Measurements from ENCODE around the gene GMDS. TPM values are rescaled to one million over a fixed set of nuclear protein-coding genes. Genes with fewer than 3 reads are reported as not detected.

The GMDS gene
- total RNA-seq, 1 experiment from 2014 or later = 35.0 TPM

- H3K36me3 Mint-ChIP-seq = peaks cover 11% of the 10 kb centered on the region
- ChIA-PET CTCF (no interaction called here), POLR2A (no interaction called here)
- H3K27ac Mint-ChIP-seq = no peak overlapping the region
- no peaks in the 10 kb centered on the region; the same call in 1 of the 2 replicates for H3K27me3 Mint-ChIP-seq (ENCODE audit: low read depth)
- no peak overlapping the region for H3K4me3 Mint-ChIP-seq
- DNase-seq (ENCODE audit: low spot score) (no peak), ATAC-seq (no peak)
- TF ChIP-seq ETV6 (CRISPR knock-in tag; IDR thresholded peaks at IDR 0.05) (no peak), AR (CRISPR knock-in tag; IDR thresholded peaks at IDR 0.05) (no peak), E2F1 (CRISPR knock-in tag; IDR thresholded peaks at IDR 0.05) (no peak), SP1 (CRISPR knock-in tag; conservative IDR thresholded peaks at IDR 0.05) (no peak), ZNF219 (CRISPR knock-in tag; IDR thresholded peaks at IDR 0.05; ENCODE audit: borderline replicate concordance) (no peak), ERG (CRISPR knock-in tag; IDR thresholded peaks at IDR 0.05) (no peak), AFF4 (CRISPR knock-in tag; IDR thresholded peaks at IDR 0.05; ENCODE audit: borderline replicate concordance) (no peak), ZNF263 (CRISPR knock-in tag; IDR thresholded peaks at IDR 0.05; ENCODE audit: low read depth) (no peak)
- H3K4me1 Mint-ChIP-seq = peaks cover 13% of the 10 kb centered on the region
- H3K9me3 Mint-ChIP-seq = peaks cover 11% of the 10 kb centered on the region
These were observed 72.0 kb downstream of the GMDS start for GRCh38 chr6:2173203-2173961.

GRCh38 chr6:2171728-2172127 is 73.7 kb downstream of the GMDS start:
- Mint-ChIP-seq H3K4me3 (no peak overlapping the region), H3K4me1 (peaks cover 17% of the 10 kb centered on the region), H3K27ac (peak overlapping the region; percentile 42; the same call in 1 of the 2 replicates), H3K36me3 (no peaks in the 10 kb centered on the region), H3K27me3 (ENCODE audit: low read depth) (no peaks in the 10 kb centered on the region), H3K9me3 (no peaks in the 10 kb centered on the region)
- POLR2A ChIA-PET = no interaction called here
- ATAC-seq (no peak), DNase-seq (ENCODE audit: low spot score) (no peak)
- CTCF ChIA-PET = no interaction called here
- TF ChIP-seq ZNF263 (CRISPR knock-in tag; IDR thresholded peaks at IDR 0.05; ENCODE audit: low read depth) (no peak), SOX15 (CRISPR knock-in tag; IDR thresholded peaks at IDR 0.05) (no peak), NFYB (CRISPR knock-in tag; conservative IDR thresholded peaks at IDR 0.05; ENCODE audit: low read depth) (no peak), RELA (CRISPR knock-in tag; IDR thresholded peaks at IDR 0.05; ENCODE audit: borderline replicate concordance) (no peak), PRDM15 (CRISPR knock-in tag; IDR thresholded peaks at IDR 0.05) (no peak), MLX (CRISPR knock-in tag; IDR thresholded peaks at IDR 0.05) (no peak), ZNF425 (CRISPR knock-in tag; conservative IDR thresholded peaks at IDR 0.05) (no peak), USF1 (CRISPR knock-in tag; IDR thresholded peaks at IDR 0.05) (no peak), NR1H2 (CRISPR knock-in tag; IDR thresholded peaks at IDR 0.05) (no peak)

Measured in WTC11 (cell line).